K562 (cell line): ENCODE data around the gene DNAJC6. TPM values are rescaled to one million over a fixed set of nuclear protein-coding genes. Genes with fewer than 3 reads are reported as not detected.

Experiments used
- ATAC-seq: fragments of 200-7000 bp; cut with Tn5 transposase; 3 replicates; pipeline ENCODE4 v1.9.1; 2020; ENCODE audit warnings: moderate library complexity
- BruUV-seq: library from RNA; stranded (reverse); fragments of 400-500 nt; replicated peaks from 2 replicates; lab custom pipeline; 2021; lab: Mats Ljungman, UMichigan
- CTCF ChIA-PET: fragments of 300-600 bp; formaldehyde crosslinking; extraction: SDS; loops from one replicate; lab custom pipeline; 2021; ENCODE audit warnings: low intra/inter-chr PET ratio; lab: Yijun Ruan, JAX
- POLR2A ChIA-PET: fragments of 300-600, 350-650 bp; sonication (Branson Sonifier 250); formaldehyde crosslinking; extraction: SDS; loops from one replicate; lab custom pipeline; 2021; ENCODE audit warnings: antibody characterized with exemption, inconsistent platforms; lab: Yijun Ruan, JAX
- DNase-seq, 4 experiments: peaks; one replicate each; pipeline versions ENCODE4 v3.0.0 to v3.0.0-alpha.2; 2011 to 2018; ENCODE audit warnings: low spot score in 3 of 4, mixed read lengths in 3 of 4; ENCODE audit errors: extremely low read depth in 1 of 4
- FAIRE-seq: peaks from 2 replicates; lab custom pipeline; 2011; peaks lifted over from hg19 to GRCh38; lab: Jason Lieb, UNC
- H2AFZ ChIP-seq: 2 replicates; pipeline ENCODE4 v1.6.0; 2011; ENCODE audit warnings: low read depth, low read length, control low read depth, inconsistent platforms
- H3K27ac ChIP-seq: fragments of 200-600 bp; 3 replicates; pipeline ENCODE4 v1.8.0; 2011; ENCODE audit warnings: low read depth, mild to moderate bottlenecking, control low read depth, inconsistent platforms, low read length, moderate library complexity, mixed read lengths; ENCODE audit errors: extremely low read depth
- H3K27me3 ChIP-seq, 2 experiments: fragments of 300-600 bp in 1 of 2; 2 replicates in 1 of 2; 3 replicates in 1 of 2; pipeline versions ENCODE4 v1.6.0 to v1.8.0; 2011; ENCODE audit warnings: inconsistent platforms in 2 of 2, low read length in 2 of 2, mild to moderate bottlenecking in 1 of 2, mixed read lengths in 1 of 2, moderate library complexity in 1 of 2; ENCODE audit not compliant: control insufficient read depth in 2 of 2, insufficient read depth in 2 of 2
- H3K36me3 ChIP-seq: fragments of 300-600 bp; 3 replicates; pipeline ENCODE4 v1.8.0; 2011; ENCODE audit warnings: mild to moderate bottlenecking, low read length, inconsistent platforms; ENCODE audit not compliant: control insufficient read depth, insufficient read depth
- H3K4me1 ChIP-seq, 2 experiments: fragments of 200-600 bp in 1 of 2; replicated peaks in 1 of 2; 2 replicates in 1 of 2; 3 replicates in 1 of 2; pipeline versions ENCODE4 v1.5.1 to v1.8.0; 2011; ENCODE audit warnings: inconsistent platforms in 2 of 2, low read length in 2 of 2, mild to moderate bottlenecking in 1 of 2, mixed read lengths in 1 of 2, moderate library complexity in 1 of 2; ENCODE audit not compliant: control insufficient read depth in 2 of 2, insufficient read depth in 2 of 2
- H3K4me2 ChIP-seq: 2 replicates; pipeline ENCODE4 v1.6.1; 2011; ENCODE audit warnings: low read length, control low read depth, inconsistent platforms, mixed read lengths; ENCODE audit not compliant: insufficient read depth
- H3K4me3 ChIP-seq: fragments of 200-600 bp; sonication (generic), shearing (Covaris generic); 2 replicates; pipeline ENCODE4 v1.5.1; 2016; ENCODE audit warnings: control low read depth, inconsistent platforms
- H3K79me2 ChIP-seq: fragments of 200-600 bp; 3 replicates; pipeline ENCODE4 v1.8.0; 2011; ENCODE audit warnings: low read length, inconsistent platforms; ENCODE audit not compliant: control insufficient read depth, insufficient read depth
- H3K9ac ChIP-seq, 2 experiments: 2 replicates each; pipeline versions ENCODE4 v1.6.0 to v1.6.1; 2011; ENCODE audit warnings: low read depth in 2 of 2, low read length in 2 of 2, control low read depth in 1 of 2, inconsistent platforms in 1 of 2, mild to moderate bottlenecking in 1 of 2, mixed read lengths in 1 of 2; ENCODE audit not compliant: insufficient read depth in 1 of 2
- H3K9me1 ChIP-seq: one replicate; pipeline ENCODE4 v1.6.0; 2011; ENCODE audit warnings: inconsistent platforms, mild to moderate bottlenecking, low read length, moderate library complexity; ENCODE audit not compliant: control insufficient read depth, insufficient read depth
- H3K9me3 ChIP-seq: replicated peaks from 2 replicates; pipeline ENCODE4 v1.5.1; 2011; ENCODE audit warnings: low read depth, low read length, inconsistent platforms; ENCODE audit not compliant: control insufficient read depth, insufficient read depth
- H4K20me1 ChIP-seq: replicated peaks from 2 replicates; pipeline ENCODE4 v1.6.1; 2011; ENCODE audit warnings: low read length, inconsistent platforms, mixed read lengths; ENCODE audit not compliant: control insufficient read depth, insufficient read depth
- HCFC1 ChIP-seq: IDR thresholded peaks from 2 replicates; pipeline ENCODE4 v1.6.1; 2012; ENCODE audit warnings: low read depth, low read length, improper control_type of control experiment
- HOMEZ ChIP-seq: fragments of 250-450 bp; sonication (Bioruptor Pico); IDR thresholded peaks from 2 replicates; pipeline ENCODE4 v1.4.0; 2020; ENCODE audit warnings: mild to moderate bottlenecking, moderate library complexity
- ILF3 ChIP-seq: fragments of 450-650 bp; IDR thresholded peaks from 2 replicates; pipeline ENCODE4 v1.6.1; 2018; ENCODE audit warnings: antibody characterized with exemption, mild to moderate bottlenecking, moderate library complexity, borderline replicate concordance
- ILK ChIP-seq: fragments of 450-650 bp; IDR thresholded peaks from 2 replicates; pipeline ENCODE4 v1.6.1; 2016; ENCODE audit warnings: missing genetic modification characterization, low read depth, mild to moderate bottlenecking, missing compliant biosample characterization, moderate library complexity, borderline replicate concordance
- NFYB ChIP-seq: IDR thresholded peaks from 2 replicates; pipeline ENCODE4 v1.6.1; 2011; ENCODE audit warnings: mild to moderate bottlenecking, moderate library complexity; ENCODE audit not compliant: insufficient read length; ENCODE audit errors: extremely low read depth
- RAD51 ChIP-seq: fragments of 450-650 bp; IDR thresholded peaks from 2 replicates; pipeline ENCODE4 v1.7.1; 2016; ENCODE audit warnings: low read depth, mild to moderate bottlenecking, borderline replicate concordance
- SIX5 ChIP-seq, 2 experiments: IDR thresholded peaks; 2 replicates each; pipeline ENCODE4 v1.6.1; 2011; ENCODE audit warnings: low read length in 2 of 2, borderline replicate concordance in 1 of 2, low read depth in 1 of 2, mild to moderate bottlenecking in 1 of 2, moderate library complexity in 1 of 2; ENCODE audit not compliant: insufficient read depth in 1 of 2
- TAF1 ChIP-seq: IDR thresholded peaks from 2 replicates; pipeline ENCODE4 v1.6.1; 2011; ENCODE audit warnings: mild to moderate bottlenecking, low read length, moderate library complexity; ENCODE audit not compliant: insufficient read depth, control insufficient read depth, severe bottlenecking; ENCODE audit errors: extremely low read depth
- TAF7 ChIP-seq: fragments of 450-650 bp; IDR thresholded peaks from 2 replicates; pipeline ENCODE4 v1.6.1; 2016; ENCODE audit warnings: missing genetic modification characterization, missing compliant biosample characterization
- THRAP3 ChIP-seq: fragments of 450-650 bp; IDR thresholded peaks from 2 replicates; pipeline ENCODE4 v1.6.1; 2016; ENCODE audit warnings: mild to moderate bottlenecking, inconsistent platforms, borderline replicate concordance
- USF2 ChIP-seq: sonication (generic); formaldehyde crosslinking; IDR thresholded peaks from 2 replicates; pipeline ENCODE4 v1.5.0; 2020; ENCODE audit warnings: missing genetic modification reagents
- ZNF24 ChIP-seq: fragments of 450-650 bp; IDR thresholded peaks from 2 replicates; pipeline ENCODE4 v1.6.1; 2016
- ZNF707 ChIP-seq: fragments of 250-450 bp; sonication (Bioruptor Pico); conservative IDR thresholded peaks from 2 replicates; pipeline ENCODE4 v1.8.0; 2022; ENCODE audit warnings: inconsistent platforms, mild to moderate bottlenecking, moderate library complexity
- WGBS: fragments of 100-300 bp; shearing (Covaris generic); methylation state at CpG from one replicate; pipeline ENCODE4 v1.1.6; 2016; ENCODE audit warnings: low coverage, mixed read lengths; ENCODE audit not compliant: insufficient coverage; ENCODE audit errors: missing lambda C conversion rate; 5-methylcytosine and 5-hydroxymethylcytosine counted together
- in situ Hi-C: fragments of 300-500 bp; cut with MboI; formaldehyde crosslinking; loops from 4 replicates; pipeline ENCODE4 v1.15.0; 2018; ENCODE audit warnings: inconsistent platforms, mixed read lengths
- intact Hi-C: fragments of 100-400 bp; cut with micrococcal nuclease; formaldehyde crosslinking; loops from 2 replicates; pipeline ENCODE4 v1.14.2; 2022
- polyA plus RNA-seq, 8 experiments: library from polyadenylated mRNA; depleted of rRNA in 4 of 8; stranded (reverse) in 5 of 8; unstranded in 3 of 8; fragments of >200 nt; fragmentation: Nextera tagmentation in 2 of 8; fragmentation: Illumina TruSeq in 1 of 8; extraction: Ambion mirVana in 2 of 8; extraction: Trizol in 1 of 8; gene quantifications; 2 replicates each; pipeline versions ENCODE4 v1.2.1 to v1.2.3, GENCODE V29; 2011 to 2014; ENCODE audit warnings: inconsistent platforms in 1 of 8, missing spikeins in 1 of 8
- total RNA-seq, 7 experiments: library from RNA; depleted of rRNA in 6 of 7; stranded (reverse); fragments of >200 nt in 6 of 7; fragmentation: Illumina TruSeq in 2 of 7; extraction: Trizol in 2 of 7; gene quantifications; 2 replicates each; pipeline versions ENCODE4 v1.2.1 to v1.2.3, GENCODE V29; 2011 to 2021; ENCODE audit warnings: low replicate concordance in 1 of 7

Gene DNAJC6
- total and polyA plus RNA-seq, 9 of the 15 experiments (the other 6 are each of a cell fraction or from before 2014, with no cell fraction given): 6.7 to 78.7 (median 28.0) TPM

GRCh38 chr1:65330021-65330420 lies 20.7 kb downstream of the DNAJC6 start:
- no peak for ATAC-seq

GRCh38 chr1:65330822-65331221 lies 21.5 kb downstream of the DNAJC6 start:
- Histone ChIP-seq H3K4me2 (no peak overlapping the region), H3K79me2 (peaks cover 90% of the 10 kb centered on the region), H3K9me1 (no peaks in the 10 kb centered on the region), H3K27me3 (no peaks in the 10 kb centered on the region), H3K4me3 (no peak overlapping the region), H3K4me1 (peaks cover 0 to 3% of the 10 kb centered on the region in 2 experiments; a peak in 1 of 5 replicates), H3K36me3 (peaks cover 7% of the 10 kb centered on the region; the same call in 1 of the 3 replicates), H3K27ac (no peak overlapping the region), H3K9ac (no peak overlapping the region), H2AFZ (no peak overlapping the region), H3K9me3 (no peaks in the 10 kb centered on the region), H4K20me1 (no peaks in the 10 kb centered on the region)
- no peak for FAIRE-seq
- POLR2A ChIA-PET: interaction anchor here (0.8 to 1.7 kb wide), 2 partner anchors 14 to 40 kb away, joined by 3 to 4 read pairs; no protein-coding TSS in a partner anchor
- peak in 2 of 4 experiments; percentile 23 to 28 for DNase-seq
- TF ChIP-seq RAD51: peak; percentile 16; the same call in 1 of the 2 replicates
- no peak for TF ChIP-seq ZNF24
- no peak for TF ChIP-seq ZNF707 (CRISPR knock-in tag)
- no peak for TF ChIP-seq TAF7 (tag)
- peak; percentile 21; the same call in 1 of the 2 replicates for TF ChIP-seq USF2
- TF ChIP-seq HCFC1: 0 out of 2 replicates have a peak, but pooled peaks have one; percentile 32
- TF ChIP-seq NFYB: peak; percentile 91
- no peak for TF ChIP-seq HOMEZ
- no peak for TF ChIP-seq ILF3
- no peak for TF ChIP-seq ILK (tag)
- TF ChIP-seq SIX5 (IDR thresholded peaks at IDR 0.05; ENCODE audit: borderline replicate concordance in 1 of 2, insufficient read depth in 1 of 2, low read depth in 1 of 2, low read length in 2 of 2): no peak
- WGBS: 62% methylated on average over 6 of the region's 6 CpGs
- intact Hi-C loops: no loop called here
- no TSS peak for BruUV-seq
- CTCF ChIA-PET: no interaction called here
- in situ Hi-C loops: no loop called here
- ATAC-seq: peak; percentile 25; the same call in 1 of the 3 replicates

More at GRCh38 chr1:65330021-65330420, 20.7 kb downstream of the DNAJC6 start:
- BruUV-seq: no TSS peak
- Histone ChIP-seq H3K9me3 (no peaks in the 10 kb centered on the region), H3K27ac (no peak overlapping the region), H3K79me2 (peaks cover 91% of the 10 kb centered on the region), H3K36me3 (peaks cover 14% of the 10 kb centered on the region; the same call in 2 of the 3 replicates), H3K4me2 (no peak overlapping the region), H4K20me1 (no peaks in the 10 kb centered on the region), H3K27me3 (no peaks in the 10 kb centered on the region), H3K4me3 (no peak overlapping the region), H3K9me1 (no peaks in the 10 kb centered on the region), H3K4me1 (peaks cover 0 to 3% of the 10 kb centered on the region in 2 experiments; a peak in 1 of 5 replicates), H3K9ac (no peak overlapping the region), H2AFZ (no peak overlapping the region)
- WGBS: 81% methylated on average over 1 of the region's 1 CpG
- ChIA-PET POLR2A (interaction anchor here (0.7 to 1.9 kb wide), 5 partner anchors 8 to 14 kb away, joined by 3 to 5 read pairs (median 3); no protein-coding TSS in a partner anchor), CTCF (no interaction called here)
- intact Hi-C loops: no loop called here
- FAIRE-seq (no peak), DNase-seq (no peak)
- in situ Hi-C loops: no loop called here
- TF ChIP-seq TAF1 (no peak), THRAP3 (no peak)
